Activated CD8-positive, alpha-beta memory T cell treated with anti-CD3 and anti-CD28 coated beads, Interleukin-2, amount 10 ng/mL, durations not matched to agents 7 days and 5 days (primary cell): Measurements from ENCODE around the gene CNPPD1. TPM values are rescaled to one million over a fixed set of nuclear protein-coding genes. Genes with fewer than 3 reads are reported as not detected.

Experiments
- ATAC-seq: fragments of 150-1000 bp; cut with Tn5 transposase; one replicate; pipeline ENCODE4 v1.10.0; 2021; ENCODE audit warnings: moderate library complexity
- CTCF ChIA-PET: fragments of 350-600 bp; sonication (Branson Sonifier 250); formaldehyde crosslinking; loops from one replicate; lab custom pipeline; 2021; ENCODE audit warnings: antibody characterized with exemption; lab: Charles Lee
- DNase-seq: peaks from one replicate; pipeline ENCODE4 v3.0.0-alpha.2; 2020
- H3K27ac Mint-ChIP-seq: one replicate; pipeline ENCODE4 v1.8.0; 2021; ENCODE audit warnings: mild to moderate bottlenecking, mixed read lengths
- H3K27me3 Mint-ChIP-seq: one replicate; pipeline ENCODE4 v1.8.0; 2021; ENCODE audit warnings: mixed read lengths
- H3K36me3 Mint-ChIP-seq: one replicate; pipeline ENCODE4 v1.8.0; 2021; ENCODE audit warnings: mild to moderate bottlenecking, mixed read lengths
- H3K4me1 Mint-ChIP-seq: one replicate; pipeline ENCODE4 v1.8.0; 2021; ENCODE audit warnings: mixed read lengths
- H3K4me3 Mint-ChIP-seq: one replicate; pipeline ENCODE4 v1.8.0; 2021; ENCODE audit warnings: mild to moderate bottlenecking, moderate library complexity, mixed read lengths
- H3K9me3 Mint-ChIP-seq: one replicate; pipeline ENCODE4 v1.8.0; 2022; ENCODE audit warnings: low read depth, mixed read lengths
- total RNA-seq, 2 experiments: library from RNA; stranded (reverse); gene quantifications; one replicate each; pipeline ENCODE4 v1.2.3, GENCODE V29; 2021

The CNPPD1 gene
- total RNA-seq, 2 experiments from 2014 or later: 66.9 to 72.0 TPM

DNA sequence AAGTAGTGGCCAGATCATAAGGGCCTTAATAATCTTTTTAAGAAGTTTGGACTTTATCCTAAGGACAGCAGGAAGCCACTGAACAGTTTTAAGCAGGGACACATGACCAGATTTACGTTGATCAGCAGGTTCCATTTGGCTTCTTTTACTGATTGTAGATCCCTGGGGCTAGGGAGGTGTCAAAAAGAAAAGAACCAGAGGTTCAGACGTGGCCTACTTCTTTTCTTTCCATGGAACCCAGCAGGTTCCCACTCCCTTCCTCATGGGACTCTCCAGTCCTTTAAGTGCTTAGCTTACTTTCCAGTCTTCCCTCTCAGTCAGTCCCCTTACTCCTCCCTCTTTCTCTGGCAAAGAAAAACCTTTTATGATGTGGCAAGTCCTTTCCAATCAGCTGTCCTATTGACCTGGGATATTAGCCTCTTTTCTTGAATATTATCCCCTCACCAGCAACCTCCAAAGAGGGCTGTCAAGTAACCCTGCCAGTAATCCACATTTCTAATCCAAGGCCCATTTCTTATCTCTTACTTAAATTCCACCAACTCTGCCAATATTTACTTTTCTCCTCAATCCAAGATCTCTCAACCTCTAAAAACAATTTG lies 49.6 kb downstream of the CNPPD1 start:
- Mint-ChIP-seq H3K4me3 (no peak overlapping the region), H3K4me1 (peaks cover 12% of the 10 kb centered on the region), H3K27me3 (no peaks in the 10 kb centered on the region), H3K27ac (no peak overlapping the region), H3K9me3 (no peaks in the 10 kb centered on the region), H3K36me3 (no peaks in the 10 kb centered on the region)
- CTCF ChIA-PET: interaction anchor here (1.6 kb wide), 1 partner anchor 8 kb away, joined by 6 read pairs; no protein-coding TSS in a partner anchor
- ATAC-seq (no peak), DNase-seq (no peak)

DNA sequence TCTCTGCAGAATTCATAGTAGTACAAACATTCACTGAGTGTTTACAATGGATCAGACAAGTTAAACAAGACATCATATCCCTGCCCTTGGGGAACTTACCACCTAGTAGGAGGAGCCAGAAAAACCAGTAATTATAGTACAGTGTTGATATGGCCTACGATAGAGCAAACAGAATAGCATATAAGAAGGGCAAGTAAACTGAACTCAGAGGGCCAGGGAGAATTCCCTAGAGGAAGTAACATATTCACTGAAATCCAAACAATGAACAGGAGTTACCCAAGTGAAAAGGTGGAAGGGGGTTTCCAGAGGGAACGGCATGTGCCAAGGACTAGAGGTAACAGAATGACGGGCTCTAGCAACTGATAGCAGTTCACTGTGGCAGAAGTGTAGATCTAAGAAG lies 50.2 kb downstream of the CNPPD1 start:
- H3K4me3 Mint-ChIP-seq: no peak overlapping the region
- H3K9me3 Mint-ChIP-seq: no peaks in the 10 kb centered on the region
- H3K4me1 Mint-ChIP-seq: peaks cover 12% of the 10 kb centered on the region
- no peak overlapping the region for H3K27ac Mint-ChIP-seq
- H3K27me3 Mint-ChIP-seq: no peaks in the 10 kb centered on the region
- H3K36me3 Mint-ChIP-seq: no peaks in the 10 kb centered on the region
- ATAC-seq (no peak), DNase-seq (no peak)
- CTCF ChIA-PET: no interaction called here

DNA sequence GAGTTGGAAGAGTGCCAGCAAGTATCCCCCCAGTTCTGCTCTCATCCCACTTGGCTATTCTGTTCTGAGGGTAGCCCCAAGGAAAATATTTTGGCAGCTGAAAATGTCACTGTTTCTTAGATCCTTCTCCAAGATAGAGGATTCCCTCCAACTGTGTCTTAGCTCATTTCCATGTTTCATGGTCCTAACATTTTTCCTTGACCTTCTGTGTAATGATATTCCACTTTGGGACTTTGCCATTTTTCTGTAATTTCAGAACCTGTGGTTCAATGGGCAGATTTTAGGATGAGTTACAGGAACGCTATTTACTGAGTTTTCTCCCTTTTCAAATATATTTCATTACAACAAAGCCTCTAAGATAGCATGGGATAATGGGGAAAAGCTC lies 50.8 kb downstream of the CNPPD1 start:
- H3K4me3 Mint-ChIP-seq: no peak overlapping the region
- H3K27ac Mint-ChIP-seq: no peak overlapping the region
- no peaks in the 10 kb centered on the region for H3K9me3 Mint-ChIP-seq
- peaks cover 12% of the 10 kb centered on the region for H3K4me1 Mint-ChIP-seq
- no peaks in the 10 kb centered on the region for H3K27me3 Mint-ChIP-seq
- no peaks in the 10 kb centered on the region for H3K36me3 Mint-ChIP-seq
- ATAC-seq: no peak
- CTCF ChIA-PET: interaction anchor here (1.0 to 7.7 kb wide), 4 partner anchors 22 to 98 kb away, joined by 3 to 69 read pairs (median 4); no protein-coding TSS in a partner anchor
- no peak for DNase-seq

DNA sequence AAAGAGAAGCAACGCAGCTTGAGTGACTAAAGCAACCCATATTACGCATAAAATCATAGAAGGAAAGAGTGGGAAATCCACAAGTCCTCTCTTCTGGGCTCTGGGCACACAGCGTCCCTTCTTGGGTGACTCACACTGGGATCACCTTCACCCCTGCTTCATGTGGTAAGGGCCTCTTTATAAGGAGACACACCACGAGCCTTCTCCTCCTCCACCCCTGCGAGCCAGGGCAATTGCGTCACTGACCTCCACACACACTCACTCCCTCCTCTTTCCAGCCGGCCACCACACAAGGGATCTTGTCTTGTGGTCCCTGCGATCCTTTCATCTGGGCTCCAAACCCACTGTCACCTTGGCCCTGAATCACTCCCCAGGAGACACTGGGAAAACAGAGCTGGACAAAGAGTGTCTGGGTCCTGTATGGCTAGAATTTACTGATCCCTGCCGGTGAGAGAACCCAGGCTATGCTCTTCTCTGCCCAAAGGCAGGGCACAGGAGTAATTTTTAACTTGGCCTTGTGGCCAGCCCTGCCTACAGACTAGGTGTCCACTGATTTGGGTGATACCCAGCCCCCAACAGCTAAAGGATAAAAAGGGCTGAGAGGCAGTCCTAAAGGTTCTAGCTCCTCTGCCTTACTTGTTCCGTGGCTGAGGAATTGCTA lies 51.4 kb downstream of the CNPPD1 start:
- Mint-ChIP-seq H3K36me3 (no peaks in the 10 kb centered on the region), H3K4me1 (peaks cover 12% of the 10 kb centered on the region), H3K27ac (no peak overlapping the region), H3K9me3 (no peaks in the 10 kb centered on the region), H3K4me3 (no peak overlapping the region), H3K27me3 (no peaks in the 10 kb centered on the region)
- no peak for DNase-seq
- no peak for ATAC-seq
- CTCF ChIA-PET: interaction anchor here (1.0 to 10.6 kb wide), 6 partner anchors 21 to 98 kb away, joined by 3 to 141 read pairs (median 6); partner anchors contain the start of gene IHH

DNA sequence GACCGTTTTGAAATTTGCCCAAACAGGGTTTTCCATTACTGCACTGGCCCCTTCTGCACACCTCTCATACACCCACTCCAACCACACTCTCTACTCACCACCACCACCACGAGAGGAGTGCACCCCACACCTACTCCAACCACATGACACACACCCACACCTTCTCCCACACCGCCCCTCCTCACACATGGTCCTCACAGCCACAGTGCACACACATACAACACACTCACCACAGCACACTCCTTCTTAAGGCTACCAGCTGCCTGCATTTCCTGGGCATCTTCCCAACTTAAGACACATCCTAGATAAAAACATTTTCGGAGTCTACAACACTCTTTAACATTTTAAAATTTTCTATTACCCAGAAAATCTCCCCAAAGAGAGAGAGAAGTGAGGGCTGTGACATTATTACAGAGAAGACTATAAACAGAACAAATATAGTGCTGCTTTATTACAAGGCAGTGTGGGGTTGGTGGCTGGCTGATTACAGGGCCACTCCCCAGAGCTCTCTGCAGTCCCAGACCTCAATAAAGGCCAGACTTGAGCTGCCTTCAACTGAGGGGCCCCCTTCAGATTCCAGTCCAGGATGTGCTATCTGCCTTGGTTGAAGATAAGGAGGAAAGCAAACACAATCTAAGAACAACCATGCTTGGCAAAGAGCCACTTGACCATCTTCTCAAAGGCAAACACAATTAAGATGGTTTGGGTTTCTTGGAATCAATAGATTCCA lies 52.2 kb downstream of the CNPPD1 start:
- CTCF ChIA-PET: interaction anchor here (0.8 to 10.6 kb wide), 5 partner anchors 30 to 97 kb away, joined by 4 to 141 read pairs (median 69); partner anchors contain the start of genes IHH and NHEJ1
- H3K9me3 Mint-ChIP-seq: no peaks in the 10 kb centered on the region
- ATAC-seq: peak; percentile 47
- H3K4me1 Mint-ChIP-seq: peaks cover 12% of the 10 kb centered on the region
- H3K36me3 Mint-ChIP-seq: no peaks in the 10 kb centered on the region
- H3K27me3 Mint-ChIP-seq: no peaks in the 10 kb centered on the region
- no peak overlapping the region for H3K4me3 Mint-ChIP-seq
- H3K27ac Mint-ChIP-seq: peak overlapping the region; percentile 4
- DNase-seq: no peak

DNA sequence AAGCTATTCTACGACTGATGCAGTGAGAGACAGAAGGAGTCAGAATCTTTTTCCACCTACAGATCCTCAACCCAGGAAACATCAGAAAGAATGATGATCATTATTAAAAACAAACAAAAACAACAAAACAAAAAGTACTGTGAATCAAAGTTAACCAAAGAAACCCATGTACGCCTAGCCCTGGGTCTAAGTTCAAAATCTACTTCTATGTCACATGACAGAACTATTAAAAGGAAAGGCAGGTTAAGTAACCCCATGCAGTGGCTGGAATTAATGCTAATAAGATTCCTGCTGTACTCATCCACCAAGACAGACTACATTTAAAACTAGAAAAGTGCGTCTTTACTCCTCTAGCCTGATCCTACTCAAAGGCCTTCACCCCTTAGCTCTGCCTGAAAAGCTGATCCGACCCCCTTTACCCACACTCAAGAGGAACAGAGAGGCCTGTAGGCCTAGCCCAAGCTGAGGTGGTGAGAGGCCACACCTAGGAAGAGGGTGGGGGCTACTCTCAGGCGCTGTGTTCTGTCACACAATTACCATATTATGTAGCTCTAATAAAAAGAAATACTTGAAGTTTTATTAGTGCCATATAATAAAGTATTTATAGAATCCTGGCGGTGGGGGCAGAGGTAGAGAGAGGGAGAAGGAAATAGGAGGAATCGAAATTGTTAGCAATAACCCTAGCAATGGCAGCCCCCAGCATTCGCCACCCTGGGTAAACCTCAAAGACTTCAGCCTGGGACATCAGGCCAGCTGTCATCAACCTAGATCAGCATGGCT lies 53.2 kb downstream of the CNPPD1 start:
- ATAC-seq (no peak), DNase-seq (no peak)
- H3K4me1 Mint-ChIP-seq: peaks cover 12% of the 10 kb centered on the region
- CTCF ChIA-PET: interaction anchor here (0.8 to 10.6 kb wide), 7 partner anchors 31 to 176 kb away, joined by 3 to 141 read pairs (median 6); partner anchors contain the start of genes IHH and NHEJ1
- H3K4me3 Mint-ChIP-seq: no peak overlapping the region
- H3K36me3 Mint-ChIP-seq: no peaks in the 10 kb centered on the region
- no peaks in the 10 kb centered on the region for H3K27me3 Mint-ChIP-seq
- H3K27ac Mint-ChIP-seq: no peak overlapping the region
- H3K9me3 Mint-ChIP-seq: no peaks in the 10 kb centered on the region

DNA sequence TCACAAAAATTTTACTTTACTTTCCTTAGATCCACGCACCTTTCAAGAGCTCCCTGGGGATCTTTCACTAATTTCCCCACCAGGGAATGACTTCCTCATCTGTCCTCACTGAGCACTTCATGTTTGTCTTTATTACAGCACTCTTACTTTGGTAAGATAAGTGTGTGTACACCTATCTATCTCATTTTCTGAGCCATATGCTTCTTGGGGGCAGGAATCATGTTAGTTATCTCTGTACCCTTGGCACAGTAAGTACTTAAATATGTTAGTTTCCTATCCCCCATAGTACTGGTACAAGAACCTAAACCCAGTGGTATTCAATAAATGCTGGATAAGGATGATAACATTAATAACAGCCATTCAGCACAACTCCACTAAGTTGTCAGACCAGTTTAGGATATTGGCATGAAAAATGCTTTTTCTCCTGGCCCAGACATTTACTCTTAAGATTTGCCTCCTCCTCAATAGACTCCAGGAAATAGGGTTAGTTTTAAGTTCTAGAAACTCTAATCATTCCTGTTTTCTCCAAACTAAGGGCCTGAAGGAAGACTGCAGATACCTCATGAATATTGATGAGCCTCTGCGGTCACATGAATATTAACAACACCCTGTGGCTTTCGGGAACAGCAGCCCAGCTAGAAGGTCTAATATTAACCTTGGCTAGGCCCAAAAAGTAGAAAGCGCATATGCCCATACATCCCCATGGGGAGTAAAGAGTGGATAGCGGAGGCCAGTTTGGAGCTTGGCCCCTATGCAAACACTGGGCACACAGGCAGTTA lies 54.3 kb downstream of the CNPPD1 start:
- Mint-ChIP-seq H3K4me1 (peaks cover 12% of the 10 kb centered on the region), H3K36me3 (no peaks in the 10 kb centered on the region), H3K9me3 (no peaks in the 10 kb centered on the region), H3K4me3 (no peak overlapping the region), H3K27ac (no peak overlapping the region), H3K27me3 (no peaks in the 10 kb centered on the region)
- DNase-seq (no peak), ATAC-seq (no peak)
- CTCF ChIA-PET: interaction anchor here (1.0 to 10.6 kb wide), 9 partner anchors 10 to 177 kb away, joined by 3 to 141 read pairs (median 5); partner anchors contain the start of gene IHH

Other genes starting within 250 kb of the CNPPD1 start
- not detected for gene CDK5R2, start 217.3 kb downstream of the CNPPD1 start, total RNA-seq
- not detected for gene FEV, start 191.7 kb downstream of the CNPPD1 start, total RNA-seq
- not detected for gene CRYBA2, start 183.5 kb downstream of the CNPPD1 start, total RNA-seq
- gene CFAP65, start 135.4 kb downstream of the CNPPD1 start, total RNA-seq: not detected
- gene IHH, start 116.0 kb downstream of the CNPPD1 start, total RNA-seq: not detected
- gene NHEJ1, start 16.1 kb downstream of the CNPPD1 start, total RNA-seq: 10 to 100 TPM; 14.4 to 19.4 TPM
- 1 to 10 TPM; 2.6 to 3.2 TPM for gene SLC23A3, start 6.9 kb downstream of the CNPPD1 start, total RNA-seq
- gene RETREG2, start 1.4 kb upstream of the CNPPD1 start, total RNA-seq: 100 to 1,000 TPM in 1 of 2 experiments, 10 to 100 TPM in 1; 95.8 to 110 TPM
- 10 to 100 TPM; 60.2 to 60.6 TPM for gene ZFAND2B, start 29.9 kb upstream of the CNPPD1 start, total RNA-seq
- gene ABCB6, start 42.0 kb upstream of the CNPPD1 start, total RNA-seq: 10 to 100 TPM; 12.6 to 15.2 TPM
- gene ATG9A, start 52.7 kb upstream of the CNPPD1 start, total RNA-seq: 10 to 100 TPM; 56.6 to 60.7 TPM
- 100 to 1,000 TPM in 1 of 2 experiments, 10 to 100 TPM in 1; 89.4 to 105 TPM for gene ANKZF1, start 52.9 kb upstream of the CNPPD1 start, total RNA-seq
- gene GLB1L, start 68.5 kb upstream of the CNPPD1 start, total RNA-seq: 1 to 10 TPM; 4.3 to 4.9 TPM
- 10 to 100 TPM; 37.3 to 41.7 TPM for gene STK16, start 68.6 kb upstream of the CNPPD1 start, total RNA-seq
- gene TUBA4B, start 76.3 kb upstream of the CNPPD1 start, total RNA-seq: not detected
- gene TUBA4A, start 77.0 kb upstream of the CNPPD1 start, total RNA-seq: 100 to 1,000 TPM; 244 to 337 TPM
- gene DNAJB2, start 102.4 kb upstream of the CNPPD1 start, total RNA-seq: 10 to 100 TPM; 48.2 to 49.0 TPM
- gene PTPRN, start 132.5 kb upstream of the CNPPD1 start, total RNA-seq: under 1 TPM in 1 of 2 experiments, not detected in 1; 0.28 TPM
- gene RESP18, start 155.8 kb upstream of the CNPPD1 start, total RNA-seq: not detected
- gene DNPEP, start 211.0 kb upstream of the CNPPD1 start, total RNA-seq: 10 to 100 TPM; 60.3 to 64.8 TPM
- not detected for gene DES, start 241.5 kb upstream of the CNPPD1 start, total RNA-seq